KOPT-K1 (cell line): ENCODE measurements around the gene SLC36A2.

Source experiments
- H3K27ac ChIP-seq: fragments of 200-600 bp; sonication (generic); 2 replicates; pipeline ENCODE4 v1.5.1; 2016; ENCODE audit warnings: antibody characterized with exemption, mild to moderate bottlenecking, low read depth, low read length; ENCODE audit not compliant: poor library complexity, severe bottlenecking
- H3K36me3 ChIP-seq: fragments of 200-600 bp; sonication (generic); 2 replicates; pipeline ENCODE4 v1.5.1; 2017; ENCODE audit warnings: antibody characterized with exemption, mild to moderate bottlenecking, low read length, moderate library complexity; ENCODE audit not compliant: insufficient read depth
- H3K9me3 ChIP-seq: fragments of 200-600 bp; sonication (generic); 2 replicates; pipeline ENCODE4 v1.5.1; 2017; ENCODE audit warnings: antibody characterized with exemption, low read length, mild to moderate bottlenecking; ENCODE audit not compliant: insufficient read depth, poor library complexity, severe bottlenecking

The SLC36A2 gene

DNA sequence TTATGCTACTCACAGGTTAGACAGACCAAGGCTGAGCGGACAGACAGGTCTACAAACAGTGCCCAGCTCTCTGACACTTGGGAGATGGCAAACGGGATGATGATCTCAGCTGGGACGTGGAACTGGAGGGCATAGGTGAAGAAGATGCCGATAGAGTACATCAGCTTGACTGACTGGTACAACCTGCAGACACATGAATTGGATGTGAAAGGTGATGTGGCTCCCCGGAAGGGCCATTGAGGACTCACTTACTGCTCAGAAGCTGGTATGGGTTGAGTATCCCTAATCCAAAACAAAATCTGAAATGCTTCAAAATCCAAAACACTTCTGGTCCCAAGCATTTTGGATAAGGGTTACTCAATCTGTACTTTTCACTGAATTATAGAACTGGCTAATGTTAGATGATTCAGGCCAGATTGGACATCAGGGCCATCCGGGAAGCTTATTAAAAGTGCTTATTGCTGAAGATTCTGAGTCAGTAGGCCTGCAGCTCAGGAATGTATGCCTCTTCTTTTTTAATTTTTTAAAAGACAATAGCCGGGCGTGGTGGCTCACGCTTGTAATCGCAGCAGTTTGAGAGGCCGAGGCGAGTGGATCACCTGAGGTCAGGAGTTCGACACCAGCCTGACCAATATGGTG lies 66.2 kb downstream of the SLC36A2 start:
- no peak overlapping the region for H3K27ac ChIP-seq
- no peaks in the 10 kb centered on the region for H3K9me3 ChIP-seq

DNA sequence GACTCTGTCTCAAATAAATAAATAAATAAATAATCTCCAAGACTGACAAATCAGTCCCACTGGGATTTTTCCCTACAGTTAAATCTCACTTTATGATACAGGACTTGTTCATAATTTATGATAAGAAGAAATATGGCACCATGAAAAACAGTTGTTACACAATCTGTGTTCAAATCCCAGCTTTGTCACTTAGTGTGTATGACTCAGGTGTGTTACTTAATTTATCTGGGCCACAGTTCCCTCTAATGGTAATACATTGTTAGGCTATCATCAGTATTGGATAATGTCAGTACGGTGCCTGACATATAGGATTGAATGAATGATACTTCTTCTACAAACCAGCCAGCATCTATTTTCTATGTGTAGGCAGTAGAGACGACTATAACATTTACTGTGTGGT lies 66.9 kb downstream of the SLC36A2 start:
- no peak overlapping the region for H3K27ac ChIP-seq
- no peaks in the 10 kb centered on the region for H3K9me3 ChIP-seq
- no peaks in the 10 kb centered on the region for H3K36me3 ChIP-seq

More for the DNA sequence above, 66.2 kb downstream of the SLC36A2 start:
- H3K36me3 ChIP-seq, result no peaks in the 10 kb centered on the region

DNA sequence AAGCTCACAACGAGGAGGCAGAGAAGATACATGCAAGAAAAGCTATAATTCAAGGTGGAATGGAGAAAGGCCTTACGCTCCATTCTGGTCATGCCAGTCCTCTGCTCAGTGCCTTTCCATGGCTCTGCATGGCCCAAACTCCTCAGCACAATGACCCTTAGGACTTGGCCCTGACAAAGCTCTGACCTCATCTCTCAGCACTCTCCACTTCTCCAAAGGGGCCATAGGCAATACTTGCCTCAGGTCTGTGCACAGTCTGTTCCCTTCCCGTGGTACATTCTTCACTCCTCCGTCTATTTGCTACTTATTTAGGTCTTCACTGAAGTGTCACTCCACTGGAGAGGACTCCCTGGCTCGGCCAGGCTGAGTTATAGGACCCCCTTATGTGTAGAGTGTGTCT lies 68.5 kb downstream of the SLC36A2 start:
- Histone ChIP-seq H3K36me3 (no peaks in the 10 kb centered on the region), H3K27ac (no peak overlapping the region), H3K9me3 (no peaks in the 10 kb centered on the region)

DNA sequence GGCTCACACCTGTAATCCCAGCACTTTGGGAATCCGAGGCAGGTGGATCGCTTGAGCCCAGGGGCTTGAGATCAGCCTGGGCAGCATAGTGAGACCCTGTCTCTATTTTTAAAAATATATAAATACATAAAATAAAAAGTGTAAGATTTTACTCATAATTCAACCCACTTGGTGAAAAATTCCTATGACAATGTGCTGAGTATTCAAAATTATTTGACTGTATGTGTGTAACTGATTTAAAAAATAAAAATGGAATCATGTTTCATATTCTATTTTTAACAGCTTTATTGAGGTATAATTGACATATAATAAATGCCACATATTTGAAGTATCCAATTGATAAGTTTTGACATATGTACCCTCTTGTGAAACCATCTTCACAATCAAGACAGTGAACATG lies 71.6 kb downstream of the SLC36A2 start:
- no peaks in the 10 kb centered on the region for H3K9me3 ChIP-seq
- no peaks in the 10 kb centered on the region for H3K36me3 ChIP-seq
- H3K27ac ChIP-seq, result no peak overlapping the region

DNA sequence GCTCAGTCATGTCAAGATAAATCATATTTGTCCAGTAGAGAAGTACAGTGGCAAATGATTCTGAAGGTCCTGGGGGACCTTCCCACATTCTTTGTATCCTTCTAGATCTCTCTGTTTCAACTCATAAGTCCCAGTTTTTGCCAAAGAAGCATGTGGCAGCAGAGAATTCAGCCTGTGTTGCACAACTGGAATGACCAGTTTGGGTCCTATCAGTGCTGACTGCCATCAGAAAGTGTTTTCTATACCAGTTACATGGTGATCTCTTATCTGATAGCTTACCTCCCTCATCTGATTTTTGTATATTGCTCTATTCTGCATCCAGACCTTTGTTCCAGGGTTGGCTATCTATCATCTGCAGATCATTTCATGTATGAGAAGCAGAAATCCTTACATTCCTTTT lies 72.7 kb downstream of the SLC36A2 start:
- H3K36me3 ChIP-seq, result peaks cover 8% of the 10 kb centered on the region; the same call in 1 of the 2 replicates
- H3K27ac ChIP-seq, result no peak overlapping the region
- H3K9me3 ChIP-seq, result no peaks in the 10 kb centered on the region

DNA sequence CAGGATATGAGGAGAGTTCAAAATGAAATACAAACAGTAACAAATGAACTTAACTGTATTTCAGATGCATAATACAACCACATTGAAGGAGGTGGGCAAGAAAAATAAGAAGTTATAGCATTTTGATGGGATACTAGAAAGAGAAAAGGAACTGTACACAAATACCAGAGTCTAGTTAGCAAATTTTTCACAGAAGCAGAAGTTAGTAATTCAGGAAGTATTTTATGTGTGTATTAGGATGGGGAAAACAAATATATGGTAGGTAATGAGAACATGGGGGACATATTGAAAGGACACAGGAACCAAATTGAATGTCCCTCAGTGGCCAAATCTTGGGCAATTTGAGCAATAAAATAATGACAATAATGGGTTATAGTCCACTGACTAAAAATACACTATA lies 76.0 kb downstream of the SLC36A2 start:
- Histone ChIP-seq H3K27ac (no peak overlapping the region), H3K9me3 (no peaks in the 10 kb centered on the region), H3K36me3 (peaks cover 37% of the 10 kb centered on the region)

DNA sequence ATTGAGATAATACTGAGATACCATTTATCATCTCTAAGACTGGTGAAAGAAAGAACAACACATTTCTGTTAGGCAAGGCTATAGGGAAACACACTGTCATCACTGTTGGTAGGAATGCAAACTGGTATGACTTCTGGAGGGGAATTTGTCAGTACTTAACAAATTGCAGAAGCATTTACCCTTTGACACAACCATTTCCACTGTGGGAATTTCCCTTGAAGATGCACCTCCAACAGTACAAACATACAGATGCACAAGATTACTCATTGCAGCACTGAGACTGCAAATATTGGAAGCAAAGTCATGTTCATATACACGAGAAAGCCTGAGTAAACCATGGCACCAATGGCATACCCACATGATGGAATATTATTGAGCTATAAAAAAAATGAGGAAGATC lies 76.8 kb downstream of the SLC36A2 start:
- Histone ChIP-seq H3K9me3 (no peaks in the 10 kb centered on the region), H3K36me3 (peaks cover 37% of the 10 kb centered on the region), H3K27ac (no peak overlapping the region)

DNA sequence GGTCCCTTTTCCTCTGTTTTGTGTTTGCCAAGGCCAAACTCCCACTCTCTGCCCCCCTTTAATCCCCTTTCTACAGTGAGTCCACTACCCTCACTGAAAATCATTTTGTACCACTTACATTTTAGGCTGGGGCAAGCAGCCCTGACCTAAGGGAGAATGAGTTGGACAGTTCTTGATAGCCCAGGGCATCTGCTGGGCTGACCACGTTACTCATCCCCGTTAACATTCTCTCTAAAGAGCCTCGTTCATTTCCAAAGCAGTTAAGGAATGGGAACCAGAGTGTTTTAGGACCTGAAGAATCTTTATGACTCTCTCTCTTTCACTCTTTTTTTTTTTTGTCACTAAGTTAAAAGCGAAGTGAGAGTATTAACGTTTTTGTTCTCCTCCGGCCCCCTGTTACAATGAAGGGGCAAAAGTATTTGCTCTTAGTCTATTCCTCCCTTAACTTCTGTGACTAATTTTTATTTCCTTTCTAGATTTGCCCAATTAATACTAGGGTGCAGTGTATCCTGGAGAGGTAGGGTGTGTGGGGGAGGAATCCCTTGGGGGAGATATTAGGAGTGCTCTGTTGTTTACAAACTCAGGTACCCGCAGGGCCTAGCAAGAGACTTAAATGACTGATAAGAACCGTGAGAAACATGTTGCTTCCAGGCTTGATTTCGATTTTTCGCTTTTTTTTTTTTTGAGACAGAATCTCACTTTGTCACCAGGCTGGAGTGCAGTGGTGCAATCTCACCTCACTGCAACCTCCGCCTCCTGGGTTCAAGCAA lies 79.7 kb downstream of the SLC36A2 start:
- no peaks in the 10 kb centered on the region for H3K9me3 ChIP-seq
- peaks cover 49% of the 10 kb centered on the region for H3K36me3 ChIP-seq

More for the DNA sequence above, 79.7 kb downstream of the SLC36A2 start:
- no peak overlapping the region for H3K27ac ChIP-seq
